ENCODE results near the gene LHFPL3.

The LHFPL3 gene

DNA sequence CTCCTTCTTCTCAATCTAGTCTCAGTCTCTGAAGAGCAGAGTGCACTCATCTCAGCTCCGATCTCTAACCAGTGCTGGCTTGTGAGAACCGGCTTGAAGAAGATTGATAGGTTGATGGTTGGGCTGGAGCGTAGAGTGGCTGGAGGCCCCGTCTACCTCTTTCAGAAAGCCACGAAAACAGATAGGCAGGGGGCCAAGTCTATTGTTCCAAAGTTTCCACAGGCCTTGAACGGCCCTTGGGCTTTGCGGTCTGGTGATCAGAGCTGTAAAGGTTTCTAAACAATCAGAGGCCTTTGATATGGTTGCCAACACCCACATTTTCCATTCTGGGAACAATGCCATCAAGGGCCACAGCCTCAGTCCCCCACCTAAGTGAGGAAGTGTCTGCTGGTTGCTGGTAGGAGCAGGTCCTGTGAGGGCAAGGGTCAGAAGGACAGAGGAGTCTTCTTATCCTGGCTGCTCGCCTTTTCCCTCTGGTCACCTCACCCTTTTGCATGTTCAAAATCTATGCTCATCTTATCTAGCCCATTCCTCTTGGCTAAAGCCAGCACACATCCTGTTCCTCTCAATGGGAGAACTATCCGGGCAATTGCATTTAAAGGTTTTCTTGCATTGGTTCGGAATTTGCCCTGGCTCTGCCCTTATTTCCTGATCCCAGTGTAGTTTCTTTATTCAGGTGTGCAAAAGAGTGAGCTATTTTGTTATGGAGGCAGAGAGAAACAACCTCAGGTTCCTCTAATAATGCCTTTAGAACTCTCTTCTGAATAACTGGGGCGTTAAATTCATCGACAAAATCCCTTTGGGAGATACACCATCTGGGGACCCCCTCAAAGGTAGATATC lies 615.3 kb downstream of the LHFPL3 start:
- no peak overlapping the region for H3K18ac ChIP-seq (ENCODE audit: low read length)
- no peak overlapping the region for H4K91ac ChIP-seq (ENCODE audit: low read depth, low read length, poor library complexity)
- H4K8ac ChIP-seq (ENCODE audit: low read depth, low read length): no peak overlapping the region
- no peak overlapping the region for H3K14ac ChIP-seq (ENCODE audit: low read length)
- peaks cover 10 to 27% of the 10 kb centered on the region in 2 donors for H3K4me1 ChIP-seq (ENCODE audit: control insufficient read depth in 2 of 2, insufficient read depth in 1 of 2, low read depth in 1 of 2, low read length in 2 of 2)
- WGBS, 2 donors (ENCODE audit: extremely low coverage in 2 of 2, insufficient read length in 2 of 2, insufficient replicate concordance in 1 of 2): no CpG with 5 or more reads among the region's 12 CpGs
- no peak overlapping the region for H3K4me3 ChIP-seq (ENCODE audit: low read length in 2 of 2)
- no peak overlapping the region for H2AK5ac ChIP-seq (ENCODE audit: low read depth, low read length)
- H3K4me2 ChIP-seq (ENCODE audit: insufficient read depth, low read length, poor library complexity, severe bottlenecking): no peak overlapping the region
- no peak overlapping the region for H3K4ac ChIP-seq (ENCODE audit: low read length)
- H3K23ac ChIP-seq (ENCODE audit: low read depth, low read length, poor library complexity): no peak overlapping the region
- no peak for DNase-seq (ENCODE audit: low spot score)
- no peak overlapping the region for H2BK120ac ChIP-seq (ENCODE audit: low read depth, low read length)
- no peak overlapping the region for H3K27ac ChIP-seq (replicated peaks; ENCODE audit: low read length)
- H3K27me3 ChIP-seq (ENCODE audit: control insufficient read depth in 3 of 3, insufficient read depth in 3 of 3, low read depth in 1 of 3, low read length in 3 of 3): no peaks in the 10 kb centered on the region
- no peaks in the 10 kb centered on the region for H3K79me1 ChIP-seq (ENCODE audit: low read depth, low read length)
- no peaks in the 10 kb centered on the region for H3K36me3 ChIP-seq (replicated peaks in 1 of 2; ENCODE audit: control insufficient read depth in 2 of 2, insufficient read depth in 2 of 2, low read length in 2 of 2)
- no peak overlapping the region for H3K9ac ChIP-seq (ENCODE audit: low read depth, low read length, poor library complexity)
- no peak overlapping the region for H2BK5ac ChIP-seq (ENCODE audit: low read length)
- no peak overlapping the region for H2BK15ac ChIP-seq (ENCODE audit: low read length)
- peak overlapping the region; percentile 60 for H2AFZ ChIP-seq (ENCODE audit: low read length)
- no peak overlapping the region for H2BK12ac ChIP-seq (ENCODE audit: low read length)
- H3K9me3 ChIP-seq (replicated peaks in 1 of 2; ENCODE audit: control insufficient read depth in 2 of 2, insufficient read depth in 1 of 2, low read depth in 1 of 2, low read length in 2 of 2): peaks cover 3 to 13% of the 10 kb centered on the region in 2 donors

DNA sequence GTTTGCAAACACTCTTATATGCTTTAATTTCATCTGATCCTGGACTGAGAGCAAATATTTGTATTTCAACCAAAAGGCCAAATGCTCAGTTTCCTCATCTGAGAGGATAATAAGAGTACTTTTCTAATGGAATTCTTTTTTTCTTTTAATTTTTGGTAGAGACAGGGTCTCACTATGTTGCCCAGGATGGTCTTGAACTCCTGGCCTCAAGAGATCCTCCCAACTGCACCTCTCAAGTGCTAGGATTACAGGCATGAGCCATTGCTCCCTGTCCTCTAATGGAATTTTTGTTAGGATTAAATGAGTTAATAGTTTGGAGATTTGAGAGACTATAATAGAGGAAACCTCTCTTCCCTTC lies 617.2 kb downstream of the LHFPL3 start:
- Histone ChIP-seq H2AK5ac (ENCODE audit: low read depth, low read length) (no peak overlapping the region), H3K79me1 (ENCODE audit: low read depth, low read length) (no peaks in the 10 kb centered on the region), H3K27me3 (ENCODE audit: control insufficient read depth in 3 of 3, insufficient read depth in 3 of 3, low read depth in 1 of 3, low read length in 3 of 3) (no peaks in the 10 kb centered on the region), H3K9ac (ENCODE audit: low read depth, low read length, poor library complexity) (no peak overlapping the region), H3K4me1 (ENCODE audit: control insufficient read depth in 2 of 2, insufficient read depth in 1 of 2, low read depth in 1 of 2, low read length in 2 of 2) (peaks cover 7 to 24% of the 10 kb centered on the region in 2 donors), H3K18ac (ENCODE audit: low read length) (no peak overlapping the region), H2BK12ac (ENCODE audit: low read length) (no peak overlapping the region), H3K4ac (ENCODE audit: low read length) (no peak overlapping the region), H3K23ac (ENCODE audit: low read depth, low read length, poor library complexity) (no peak overlapping the region), H3K9me3 (replicated peaks in 1 of 2; ENCODE audit: control insufficient read depth in 2 of 2, insufficient read depth in 1 of 2, low read depth in 1 of 2, low read length in 2 of 2) (peaks cover 3 to 13% of the 10 kb centered on the region in 2 donors), H4K8ac (ENCODE audit: low read depth, low read length) (no peak overlapping the region), H2BK15ac (ENCODE audit: low read length) (no peak overlapping the region), H3K14ac (ENCODE audit: low read length) (no peak overlapping the region), H2BK120ac (ENCODE audit: low read depth, low read length) (no peak overlapping the region), H3K27ac (replicated peaks; ENCODE audit: low read length) (peak overlapping the region; percentile 64), H2BK5ac (ENCODE audit: low read length) (no peak overlapping the region), H3K36me3 (replicated peaks in 1 of 2; ENCODE audit: control insufficient read depth in 2 of 2, insufficient read depth in 2 of 2, low read length in 2 of 2) (no peaks in the 10 kb centered on the region), H3K4me2 (ENCODE audit: insufficient read depth, low read length, poor library complexity, severe bottlenecking) (no peak overlapping the region), H4K91ac (ENCODE audit: low read depth, low read length, poor library complexity) (no peak overlapping the region), H2AFZ (ENCODE audit: low read length) (peak overlapping the region; percentile 75), H3K4me3 (ENCODE audit: low read length in 2 of 2) (no peak overlapping the region)
- no peak for DNase-seq (ENCODE audit: low spot score)

GRCh38 chr7:104946338-104946737 lies 617.9 kb downstream of the LHFPL3 start:
- no peaks in the 10 kb centered on the region for H3K79me1 ChIP-seq (ENCODE audit: low read depth, low read length)
- H2AK5ac ChIP-seq (ENCODE audit: low read depth, low read length): no peak overlapping the region
- no peak overlapping the region for H2BK12ac ChIP-seq (ENCODE audit: low read length)
- no peak overlapping the region for H4K8ac ChIP-seq (ENCODE audit: low read depth, low read length)
- H3K36me3 ChIP-seq (replicated peaks in 1 of 2; ENCODE audit: control insufficient read depth in 2 of 2, insufficient read depth in 2 of 2, low read length in 2 of 2): no peaks in the 10 kb centered on the region
- H3K4ac ChIP-seq (ENCODE audit: low read length): no peak overlapping the region
- H2BK15ac ChIP-seq (ENCODE audit: low read length): no peak overlapping the region
- no peak overlapping the region for H3K27ac ChIP-seq (replicated peaks; ENCODE audit: low read length)
- no peak overlapping the region for H3K23ac ChIP-seq (ENCODE audit: low read depth, low read length, poor library complexity)
- no peak overlapping the region for H3K4me3 ChIP-seq (ENCODE audit: low read length in 2 of 2)
- H3K9me3 ChIP-seq (replicated peaks in 1 of 2; ENCODE audit: control insufficient read depth in 2 of 2, insufficient read depth in 1 of 2, low read depth in 1 of 2, low read length in 2 of 2): peaks cover 3 to 11% of the 10 kb centered on the region in 2 donors
- no peak overlapping the region for H2BK120ac ChIP-seq (ENCODE audit: low read depth, low read length)
- WGBS, 2 donors (ENCODE audit: extremely low coverage in 2 of 2, insufficient read length in 2 of 2, insufficient replicate concordance in 1 of 2): no CpG with 5 or more reads among the region's 2 CpGs
- no peak overlapping the region for H2AFZ ChIP-seq (ENCODE audit: low read length)
- H3K4me2 ChIP-seq (ENCODE audit: insufficient read depth, low read length, poor library complexity, severe bottlenecking): no peak overlapping the region
- H4K91ac ChIP-seq (ENCODE audit: low read depth, low read length, poor library complexity): no peak overlapping the region
- no peak overlapping the region for H3K9ac ChIP-seq (ENCODE audit: low read depth, low read length, poor library complexity)
- no peaks in the 10 kb centered on the region for H3K27me3 ChIP-seq (ENCODE audit: control insufficient read depth in 3 of 3, insufficient read depth in 3 of 3, low read depth in 1 of 3, low read length in 3 of 3)
- no peak overlapping the region for H3K18ac ChIP-seq (ENCODE audit: low read length)
- no peak overlapping the region for H2BK5ac ChIP-seq (ENCODE audit: low read length)
- H3K4me1 ChIP-seq (ENCODE audit: control insufficient read depth in 2 of 2, insufficient read depth in 1 of 2, low read depth in 1 of 2, low read length in 2 of 2): peaks cover 7 to 24% of the 10 kb centered on the region in 2 donors
- no peak overlapping the region for H3K14ac ChIP-seq (ENCODE audit: low read length)
- DNase-seq (ENCODE audit: low spot score): no peak

DNA sequence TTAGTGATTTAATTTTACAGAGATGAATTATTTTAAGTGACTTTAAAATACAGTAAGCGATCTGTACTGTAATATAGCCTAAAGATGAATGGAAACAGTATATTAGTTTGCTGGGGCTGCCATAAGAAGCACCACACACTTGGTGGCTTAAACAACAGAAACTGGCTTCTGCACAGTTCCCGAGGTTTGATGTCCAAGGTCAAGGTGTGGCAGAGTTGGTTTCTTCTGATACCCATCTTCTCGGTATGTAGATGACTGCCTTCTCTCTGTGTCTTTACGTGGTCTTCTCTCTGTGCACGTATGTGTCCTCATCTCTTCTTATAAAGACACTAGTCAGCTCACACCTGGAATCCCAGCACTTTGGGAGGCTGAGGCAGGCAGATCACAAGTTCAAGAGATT lies 621.6 kb downstream of the LHFPL3 start:
- WGBS, 2 donors (ENCODE audit: extremely low coverage in 2 of 2, insufficient read length in 2 of 2, insufficient replicate concordance in 1 of 2): no CpG with 5 or more reads among the region's 5 CpGs
- Histone ChIP-seq H3K18ac (ENCODE audit: low read length) (no peak overlapping the region), H3K4ac (ENCODE audit: low read length) (no peak overlapping the region)

More for the DNA sequence above, 621.6 kb downstream of the LHFPL3 start:
- no peak overlapping the region for H2BK15ac ChIP-seq (ENCODE audit: low read length)
- H3K23ac ChIP-seq (ENCODE audit: low read depth, low read length, poor library complexity): no peak overlapping the region
- no peaks in the 10 kb centered on the region for H3K79me1 ChIP-seq (ENCODE audit: low read depth, low read length)
- H2AFZ ChIP-seq (ENCODE audit: low read length): no peak overlapping the region
- no peak overlapping the region for H3K27ac ChIP-seq (replicated peaks; ENCODE audit: low read length)
- no peak overlapping the region for H4K91ac ChIP-seq (ENCODE audit: low read depth, low read length, poor library complexity)
- peaks cover 3 to 5% of the 10 kb centered on the region in 2 donors for H3K4me1 ChIP-seq (ENCODE audit: control insufficient read depth in 2 of 2, insufficient read depth in 1 of 2, low read depth in 1 of 2, low read length in 2 of 2)
- no peaks in the 10 kb centered on the region for H3K36me3 ChIP-seq (replicated peaks in 1 of 2; ENCODE audit: control insufficient read depth in 2 of 2, insufficient read depth in 2 of 2, low read length in 2 of 2)
- no peak overlapping the region for H2BK12ac ChIP-seq (ENCODE audit: low read length)
- H3K14ac ChIP-seq (ENCODE audit: low read length): no peak overlapping the region
- H3K9me3 ChIP-seq (replicated peaks in 1 of 2; ENCODE audit: control insufficient read depth in 2 of 2, insufficient read depth in 1 of 2, low read depth in 1 of 2, low read length in 2 of 2): no peaks in the 10 kb centered on the region
- H3K27me3 ChIP-seq (ENCODE audit: control insufficient read depth in 3 of 3, insufficient read depth in 3 of 3, low read depth in 1 of 3, low read length in 3 of 3): no peaks in the 10 kb centered on the region
- no peak overlapping the region for H3K4me3 ChIP-seq (ENCODE audit: low read length in 2 of 2)
- no peak overlapping the region for H2AK5ac ChIP-seq (ENCODE audit: low read depth, low read length)
- no peak overlapping the region for H3K4me2 ChIP-seq (ENCODE audit: insufficient read depth, low read length, poor library complexity, severe bottlenecking)
- H2BK120ac ChIP-seq (ENCODE audit: low read depth, low read length): no peak overlapping the region
- DNase-seq (ENCODE audit: low spot score): no peak
- no peak overlapping the region for H2BK5ac ChIP-seq (ENCODE audit: low read length)
- no peak overlapping the region for H4K8ac ChIP-seq (ENCODE audit: low read depth, low read length)
- no peak overlapping the region for H3K9ac ChIP-seq (ENCODE audit: low read depth, low read length, poor library complexity)

Measured in neuronal stem cell (in vitro differentiated cells).